CD8-positive, alpha-beta memory T cell (primary cell): Measurements from ENCODE around the gene MCRIP1. TPM values are rescaled to one million over a fixed set of nuclear protein-coding genes. Genes with fewer than 3 reads are reported as not detected.

Source experiments
- CTCF ChIA-PET: fragments of 350-600 bp; sonication (Branson Sonifier 250); formaldehyde crosslinking; loops from one replicate; lab custom pipeline; 2021; ENCODE audit warnings: antibody characterized with exemption; lab: Charles Lee
- POLR2A ChIA-PET: fragments of 350-600 bp; sonication (Branson Sonifier 250); formaldehyde crosslinking; loops from one replicate; lab custom pipeline; 2021; ENCODE audit warnings: antibody characterized with exemption; lab: Charles Lee
- DNase-seq, 5 donors: peaks; one replicate each; pipeline versions ENCODE4 v3.0.0 to v3.0.0-alpha.2; 2020 to 2022; ENCODE audit warnings: mixed read lengths in 1 of 5
- H3K27ac ChIP-seq: one replicate; pipeline ENCODE4 v1.7.0; 2013; ENCODE audit warnings: low read depth, mild to moderate bottlenecking, low read length, moderate library complexity
- H3K27me3 ChIP-seq: 2 replicates; pipeline ENCODE4 v1.7.0; 2013; ENCODE audit warnings: low read length, mild to moderate bottlenecking; ENCODE audit not compliant: insufficient read depth, poor library complexity, severe bottlenecking
- H3K36me3 ChIP-seq: 2 replicates; pipeline ENCODE4 v1.7.0; 2013; ENCODE audit warnings: mild to moderate bottlenecking, low read length, moderate library complexity; ENCODE audit not compliant: insufficient read depth
- H3K4me1 ChIP-seq: 2 replicates; pipeline ENCODE4 v1.7.0; 2013; ENCODE audit warnings: mild to moderate bottlenecking, low read length, moderate library complexity; ENCODE audit not compliant: insufficient read depth
- H3K4me3 ChIP-seq: 2 replicates; pipeline ENCODE4 v1.7.0; 2013; ENCODE audit warnings: mild to moderate bottlenecking, low read length
- H3K9me3 ChIP-seq: 2 replicates; pipeline ENCODE4 v1.7.0; 2013; ENCODE audit warnings: mild to moderate bottlenecking, low read length
- H3K27ac Mint-ChIP-seq, 8 donors: one replicate each; pipeline ENCODE4 v1.8.0; 2020 to 2021; ENCODE audit warnings: mixed read lengths in 8 of 8, mild to moderate bottlenecking in 6 of 8, inconsistent platforms in 3 of 8, moderate library complexity in 3 of 8
- H3K27me3 Mint-ChIP-seq, 2 donors: one replicate each; pipeline ENCODE4 v1.8.0; 2020 to 2021; ENCODE audit warnings: mixed read lengths in 2 of 2, mild to moderate bottlenecking in 1 of 2, moderate library complexity in 1 of 2
- H3K36me3 Mint-ChIP-seq, 3 donors: one replicate each; pipeline ENCODE4 v1.8.0; 2020 to 2021; ENCODE audit warnings: mixed read lengths in 3 of 3, inconsistent platforms in 1 of 3, mild to moderate bottlenecking in 1 of 3
- H3K4me1 Mint-ChIP-seq, 3 donors: one replicate each; pipeline ENCODE4 v1.8.0; 2020 to 2021; ENCODE audit warnings: mixed read lengths in 3 of 3, inconsistent platforms in 1 of 3, mild to moderate bottlenecking in 1 of 3
- H3K4me3 Mint-ChIP-seq, 7 donors: one replicate each; pipeline ENCODE4 v1.8.0; 2020 to 2021; ENCODE audit warnings: mixed read lengths in 7 of 7, mild to moderate bottlenecking in 6 of 7, moderate library complexity in 4 of 7, inconsistent platforms in 2 of 7
- H3K9me3 Mint-ChIP-seq, 5 donors: one replicate each; pipeline ENCODE4 v1.8.0; 2020 to 2022; ENCODE audit warnings: mixed read lengths in 5 of 5, mild to moderate bottlenecking in 3 of 5, moderate library complexity in 2 of 5, inconsistent platforms in 1 of 5
- polyA plus RNA-seq: library from polyadenylated mRNA; unstranded; fragments of 300-500 nt; fragmentation: Illumina TruSeq; gene quantifications from one replicate; pipeline ENCODE4 v1.2.3, GENCODE V29; 2021
- total RNA-seq, 2 experiments: library from RNA; stranded (reverse); gene quantifications; one replicate each; pipeline ENCODE4 v1.2.3, GENCODE V29; 2021

MCRIP1 gene
- total and polyA plus RNA-seq, 3 experiments from 2014 or later, result 56.1 to 76.1 (median 57.0) TPM

- Histone ChIP-seq H3K4me3 (peak overlapping the region; percentile 72), H3K36me3 (no peaks in the 10 kb centered on the region), H3K9me3 (no peaks in the 10 kb centered on the region), H3K27ac (peak overlapping the region; percentile 84), H3K4me1 (peaks cover 21% of the 10 kb centered on the region), H3K27me3 (no peaks in the 10 kb centered on the region)
- CTCF ChIA-PET, result interaction anchor here (1.1 kb wide), 1 partner anchor 35 kb away, joined by 3 read pairs; no protein-coding TSS in a partner anchor
- POLR2A ChIA-PET, result interaction anchor here (1.1 to 1.5 kb wide), 4 partner anchors 27 to 150 kb away, joined by 3 to 7 read pairs (median 4); partner anchors contain the start of genes ARL16, HGS, MRPL12 and P4HB
- no peak for DNase-seq
- peaks cover 0 to 10% (median 0%) of the 10 kb centered on the region in 3 donors for H3K36me3 Mint-ChIP-seq
- H3K27ac Mint-ChIP-seq, result peak overlapping the region; percentile 78 to 93 (median 87)
- peak overlapping the region; percentile 68 to 87 (median 78) for H3K4me3 Mint-ChIP-seq
- H3K9me3 Mint-ChIP-seq, result no peaks in the 10 kb centered on the region
- H3K27me3 Mint-ChIP-seq, result peaks cover 0 to 4% of the 10 kb centered on the region in 2 donors
- peaks cover 19 to 30% (median 21%) of the 10 kb centered on the region in 3 donors for H3K4me1 Mint-ChIP-seq
These were observed 1.1 kb upstream of the MCRIP1 start for GRCh38 chr17:81833921-81834830.

- peak overlapping the region; percentile 77 for H3K27ac ChIP-seq
- H3K4me3 ChIP-seq, result peak overlapping the region; percentile 78
- Mint-ChIP-seq H3K4me1 (peaks cover 20 to 37% (median 25%) of the 10 kb centered on the region in 3 donors), H3K27ac (peak overlapping the region; percentile 86 to 99 (median 96)), H3K27me3 (peaks cover 0 to 4% of the 10 kb centered on the region in 2 donors), H3K4me3 (peak overlapping the region; percentile 88 to 96 (median 89)), H3K9me3 (no peaks in the 10 kb centered on the region), H3K36me3 (peaks cover 0 to 12% (median 0%) of the 10 kb centered on the region in 3 donors)
- CTCF ChIA-PET, result no interaction called here
- POLR2A ChIA-PET, result interaction anchor here (0.7 to 1.5 kb wide), 6 partner anchors 27 to 149 kb away, joined by 3 to 7 read pairs (median 4); partner anchors contain the start of genes ANAPC11, ARL16, HGS and MRPL12
- DNase-seq, result peak in 3 of 5 donors; percentile 23 to 38 (median 33)
- H3K9me3 ChIP-seq, result no peaks in the 10 kb centered on the region
- H3K27me3 ChIP-seq, result no peaks in the 10 kb centered on the region
- H3K4me1 ChIP-seq, result peaks cover 21% of the 10 kb centered on the region
- H3K36me3 ChIP-seq, result no peaks in the 10 kb centered on the region
These were observed 407 bp downstream of the MCRIP1 start for GRCh38 chr17:81832608-81833159.

- H3K36me3 Mint-ChIP-seq, result peaks cover 0 to 12% (median 0%) of the 10 kb centered on the region in 3 donors
- Histone ChIP-seq H3K9me3 (no peaks in the 10 kb centered on the region), H3K4me1 (peaks cover 21% of the 10 kb centered on the region), H3K27ac (peak overlapping the region; percentile 77), H3K27me3 (no peaks in the 10 kb centered on the region), H3K4me3 (peak overlapping the region; percentile 78), H3K36me3 (no peaks in the 10 kb centered on the region)
- H3K4me3 Mint-ChIP-seq, result peak overlapping the region; percentile 88 to 96 (median 89)
- H3K27ac Mint-ChIP-seq, result peak overlapping the region; percentile 86 to 99 (median 96)
- peaks cover 20 to 37% (median 25%) of the 10 kb centered on the region in 3 donors for H3K4me1 Mint-ChIP-seq
- peak; percentile 32 to 72 (median 46) for DNase-seq
- ChIA-PET CTCF (no interaction called here), POLR2A (interaction anchor here (1.3 to 1.4 kb wide), 2 partner anchors 29 to 60 kb away, joined by 3 to 6 read pairs; partner anchors contain the start of genes ANAPC11 and P4HB)
- peaks cover 0 to 4% of the 10 kb centered on the region in 2 donors for H3K27me3 Mint-ChIP-seq
- no peaks in the 10 kb centered on the region for H3K9me3 Mint-ChIP-seq
These were observed 1.0 kb downstream of the MCRIP1 start for GRCh38 chr17:81831957-81832607.

- H3K36me3 Mint-ChIP-seq, result peaks cover 0 to 12% (median 0%) of the 10 kb centered on the region in 3 donors
- Histone ChIP-seq H3K27ac (peak overlapping the region; percentile 77), H3K27me3 (no peaks in the 10 kb centered on the region), H3K9me3 (no peaks in the 10 kb centered on the region), H3K4me3 (peak overlapping the region; percentile 78), H3K36me3 (no peaks in the 10 kb centered on the region), H3K4me1 (peaks cover 21% of the 10 kb centered on the region)
- POLR2A ChIA-PET, result interaction anchor here (0.7 to 1.3 kb wide), 2 partner anchors 29 to 1607 kb away, joined by 3 to 4 read pairs; partner anchors contain the start of gene P4HB
- no peaks in the 10 kb centered on the region for H3K9me3 Mint-ChIP-seq
- H3K27ac Mint-ChIP-seq, result peak overlapping the region; percentile 86 to 99 (median 96)
- H3K27me3 Mint-ChIP-seq, result peaks cover 0 to 4% of the 10 kb centered on the region in 2 donors
- CTCF ChIA-PET, result no interaction called here
- DNase-seq, result no peak
- peak overlapping the region; percentile 88 to 96 (median 89) for H3K4me3 Mint-ChIP-seq
- peaks cover 20 to 37% (median 25%) of the 10 kb centered on the region in 3 donors for H3K4me1 Mint-ChIP-seq
These were observed 1.5 kb downstream of the MCRIP1 start for GRCh38 chr17:81831563-81831956.

- ChIA-PET CTCF (no interaction called here), POLR2A (no interaction called here)
- H3K36me3 Mint-ChIP-seq, result peaks cover 0 to 17% (median 1%) of the 10 kb centered on the region in 3 donors
- H3K9me3 Mint-ChIP-seq, result no peaks in the 10 kb centered on the region
- peak overlapping the region in 2 of 8 donors; percentile 8 to 45 for H3K27ac Mint-ChIP-seq
- H3K4me1 Mint-ChIP-seq, result peaks cover 24 to 40% (median 25%) of the 10 kb centered on the region in 3 donors
- Histone ChIP-seq H3K27ac (no peak overlapping the region), H3K36me3 (no peaks in the 10 kb centered on the region), H3K27me3 (no peaks in the 10 kb centered on the region), H3K9me3 (no peaks in the 10 kb centered on the region), H3K4me1 (peaks cover 21% of the 10 kb centered on the region), H3K4me3 (no peak overlapping the region)
- H3K27me3 Mint-ChIP-seq, result peaks cover 0 to 4% of the 10 kb centered on the region in 2 donors
- DNase-seq, result no peak
- H3K4me3 Mint-ChIP-seq, result no peak overlapping the region
These were observed 3.2 kb downstream of the MCRIP1 start for GRCh38 chr17:81829858-81830257.

GRCh38 chr17:81828656-81829055 is 4.4 kb downstream of the MCRIP1 start:
- Mint-ChIP-seq H3K27ac (no peak overlapping the region), H3K36me3 (peaks cover 0 to 21% (median 1%) of the 10 kb centered on the region in 3 donors), H3K27me3 (peaks cover 0 to 4% of the 10 kb centered on the region in 2 donors), H3K4me1 (peaks cover 22 to 38% (median 25%) of the 10 kb centered on the region in 3 donors), H3K9me3 (no peaks in the 10 kb centered on the region), H3K4me3 (peak overlapping the region in 2 of 7 donors; percentile 75 to 82)
- Histone ChIP-seq H3K4me3 (no peak overlapping the region), H3K4me1 (peaks cover 17% of the 10 kb centered on the region), H3K36me3 (no peaks in the 10 kb centered on the region), H3K27ac (no peak overlapping the region), H3K9me3 (no peaks in the 10 kb centered on the region), H3K27me3 (no peaks in the 10 kb centered on the region)
- ChIA-PET CTCF (no interaction called here), POLR2A (no interaction called here)
- DNase-seq, result no peak

- no peaks in the 10 kb centered on the region for H3K4me1 ChIP-seq
- H3K4me3 ChIP-seq, result no peak overlapping the region
- H3K27ac ChIP-seq, result no peak overlapping the region
- H3K27ac Mint-ChIP-seq, result no peak overlapping the region
- no peaks in the 10 kb centered on the region for H3K9me3 ChIP-seq
- H3K4me1 Mint-ChIP-seq, result peaks cover 10 to 20% (median 10%) of the 10 kb centered on the region in 3 donors
- CTCF ChIA-PET, result no interaction called here
- no peaks in the 10 kb centered on the region for H3K27me3 ChIP-seq
- H3K27me3 Mint-ChIP-seq, result peaks cover 0 to under 1% of the 10 kb centered on the region in 2 donors
- POLR2A ChIA-PET, result no interaction called here
- H3K36me3 ChIP-seq, result no peaks in the 10 kb centered on the region
- H3K9me3 Mint-ChIP-seq, result no peaks in the 10 kb centered on the region
- peaks cover 0 to 26% (median 1%) of the 10 kb centered on the region in 3 donors for H3K36me3 Mint-ChIP-seq
- no peak for DNase-seq
- H3K4me3 Mint-ChIP-seq, result no peak overlapping the region
These were observed 7.1 kb downstream of the MCRIP1 start for GRCh38 chr17:81825841-81826466.
